K562 (cell line): ENCODE results near the gene SNX3.

Experiments used
- BDP1 ChIP-seq: IDR thresholded peaks from 3 replicates; pipeline ENCODE4 v1.6.1; 2011; ENCODE audit not compliant: insufficient read length, insufficient read depth
- GABPA ChIP-seq: fragments of 200-800 bp; sonication (Bioruptor generic); conservative IDR thresholded peaks from 2 replicates; pipeline ENCODE4 v1.6.1; 2016; ENCODE audit warnings: low read depth, missing genetic modification characterization, missing compliant biosample characterization
- JUNB ChIP-seq: fragments of 450-650 bp; formaldehyde crosslinking; conservative IDR thresholded peaks from 2 replicates; pipeline ENCODE4 v1.4.0; 2020; ENCODE audit warnings: mild to moderate bottlenecking
- JUND ChIP-seq, 2 experiments: IDR thresholded peaks; 2 replicates in 1 of 2; 3 replicates in 1 of 2; pipeline ENCODE4 v1.6.1; 2011; ENCODE audit warnings: borderline replicate concordance in 2 of 2, low read depth in 2 of 2, low read length in 2 of 2, improper control_type of control experiment in 1 of 2, missing biosample characterization in 1 of 2, missing genetic modification characterization in 1 of 2, missing genetic modification reagents in 1 of 2
- KDM5B ChIP-seq: fragments of 200-600 bp; sonication (generic); IDR thresholded peaks from 2 replicates; pipeline ENCODE4 v1.6.1; 2012; ENCODE audit warnings: low read depth, mild to moderate bottlenecking, moderate library complexity, low read length, control low read depth, inconsistent platforms; ENCODE audit not compliant: insufficient replicate concordance
- MYBL2 ChIP-seq, 2 experiments: fragments of 450-650 bp in 1 of 2; sonication (generic) in 1 of 2; formaldehyde crosslinking in 1 of 2; IDR thresholded peaks; 2 replicates each; pipeline versions ENCODE4 v1.6.1 to v1.8.1; 2017 to 2022; ENCODE audit warnings: borderline replicate concordance in 1 of 2, inconsistent platforms in 1 of 2, low read depth in 1 of 2, mild to moderate bottlenecking in 1 of 2, missing genetic modification reagents in 1 of 2, moderate library complexity in 1 of 2
- SPI1 ChIP-seq: IDR thresholded peaks from 2 replicates; pipeline ENCODE4 v1.6.1; 2011; ENCODE audit warnings: low read depth, low read length, control low read depth, borderline replicate concordance
- ZNF143 ChIP-seq: sonication (generic); formaldehyde crosslinking; IDR thresholded peaks from 2 replicates; pipeline ENCODE4 v1.9.0; 2022; ENCODE audit warnings: mild to moderate bottlenecking, missing genetic modification reagents
- ZNF274 ChIP-seq: IDR thresholded peaks from 2 replicates; pipeline ENCODE4 v1.6.1; 2011; ENCODE audit warnings: low read depth, mild to moderate bottlenecking, low read length, moderate library complexity, borderline replicate concordance
- ZNF699 ChIP-seq: fragments of 250-450 bp; sonication (Bioruptor Pico); IDR thresholded peaks from 2 replicates; pipeline ENCODE4 v1.8.0; 2021; ENCODE audit warnings: mild to moderate bottlenecking, moderate library complexity; ENCODE audit not compliant: insufficient replicate concordance
- TF ChIP-seq, protein P1 (sequence below): sonication (generic); formaldehyde crosslinking; IDR thresholded peaks from 2 replicates; pipeline ENCODE4 v1.9.0; 2022; ENCODE audit warnings: mild to moderate bottlenecking, missing genetic modification reagents
- TF ChIP-seq, protein P2 (sequence below): fragments of 250-450 bp; sonication (Bioruptor Pico); IDR thresholded peaks from 2 replicates; pipeline ENCODE4 v1.5.0; 2020; ENCODE audit warnings: mild to moderate bottlenecking, borderline replicate concordance
- TF ChIP-seq, protein P3 (sequence below), 3 experiments: IDR thresholded peaks in 2 of 3; conservative IDR thresholded peaks in 1 of 3; 2 replicates each; pipeline ENCODE4 v1.5.1; 2011 to 2012; ENCODE audit warnings: low read length in 3 of 3, mild to moderate bottlenecking in 3 of 3, control low read depth in 2 of 3, improper control_type of control experiment in 1 of 3, inconsistent platforms in 1 of 3, low read depth in 1 of 3, mixed read lengths in 1 of 3, moderate library complexity in 1 of 3; ENCODE audit not compliant: insufficient read depth in 2 of 3
- TF ChIP-seq, protein P4 (sequence below): sonication (generic); formaldehyde crosslinking; IDR thresholded peaks from 2 replicates; pipeline ENCODE4 v1.8.1; 2022; ENCODE audit warnings: missing genetic modification reagents

DNA sequence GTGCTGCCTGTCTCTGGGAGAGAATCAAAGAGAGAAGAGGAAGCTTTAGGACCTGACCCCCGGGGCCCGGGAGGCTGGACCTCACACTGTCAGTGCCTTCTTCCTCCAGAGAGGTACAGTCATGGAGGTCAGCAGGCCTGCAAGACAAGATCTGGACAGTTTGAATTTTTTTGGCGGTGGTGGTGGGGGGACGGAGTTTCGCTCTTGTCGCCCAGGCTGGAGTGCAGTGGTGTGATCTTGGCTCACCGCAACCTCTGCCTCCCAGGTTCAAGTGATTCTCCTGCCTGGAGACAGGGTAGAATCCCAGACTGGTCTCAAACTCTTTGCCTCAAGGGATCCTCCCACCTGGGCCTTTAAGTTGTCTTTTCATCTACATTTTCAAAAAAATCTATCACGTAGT lies 60.7 kb downstream of the SNX3 start:
- TF ChIP-seq KDM5B: no peak
- no peak for TF ChIP-seq ZNF274
- TF ChIP-seq JUNB (CRISPR knock-in tag): no peak
- no peak for TF ChIP-seq BDP1
- TF ChIP-seq, protein P1, sequence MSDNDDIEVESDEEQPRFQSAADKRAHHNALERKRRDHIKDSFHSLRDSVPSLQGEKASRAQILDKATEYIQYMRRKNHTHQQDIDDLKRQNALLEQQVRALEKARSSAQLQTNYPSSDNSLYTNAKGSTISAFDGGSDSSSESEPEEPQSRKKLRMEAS (CRISPR knock-in tag): no peak
- no peak for TF ChIP-seq JUND (IDR thresholded peaks at IDR 0.05; ENCODE audit: borderline replicate concordance, low read depth, low read length)
- TF ChIP-seq JUND (tag; IDR thresholded peaks at IDR 0.05; ENCODE audit: borderline replicate concordance, low read depth, low read length): no peak
- TF ChIP-seq MYBL2 (IDR thresholded peaks at IDR 0.05; ENCODE audit: low read depth): no peak
- TF ChIP-seq MYBL2 (CRISPR knock-in tag; IDR thresholded peaks at IDR 0.05; ENCODE audit: borderline replicate concordance): no peak
- TF ChIP-seq GABPA (tag): no peak
- TF ChIP-seq, protein P2, sequence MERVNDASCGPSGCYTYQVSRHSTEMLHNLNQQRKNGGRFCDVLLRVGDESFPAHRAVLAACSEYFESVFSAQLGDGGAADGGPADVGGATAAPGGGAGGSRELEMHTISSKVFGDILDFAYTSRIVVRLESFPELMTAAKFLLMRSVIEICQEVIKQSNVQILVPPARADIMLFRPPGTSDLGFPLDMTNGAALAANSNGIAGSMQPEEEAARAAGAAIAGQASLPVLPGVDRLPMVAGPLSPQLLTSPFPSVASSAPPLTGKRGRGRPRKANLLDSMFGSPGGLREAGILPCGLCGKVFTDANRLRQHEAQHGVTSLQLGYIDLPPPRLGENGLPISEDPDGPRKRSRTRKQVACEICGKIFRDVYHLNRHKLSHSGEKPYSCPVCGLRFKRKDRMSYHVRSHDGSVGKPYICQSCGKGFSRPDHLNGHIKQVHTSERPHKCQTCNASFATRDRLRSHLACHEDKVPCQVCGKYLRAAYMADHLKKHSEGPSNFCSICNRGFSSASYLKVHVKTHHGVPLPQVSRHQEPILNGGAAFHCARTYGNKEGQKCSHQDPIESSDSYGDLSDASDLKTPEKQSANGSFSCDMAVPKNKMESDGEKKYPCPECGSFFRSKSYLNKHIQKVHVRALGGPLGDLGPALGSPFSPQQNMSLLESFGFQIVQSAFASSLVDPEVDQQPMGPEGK: no peak
- TF ChIP-seq, protein P3, sequence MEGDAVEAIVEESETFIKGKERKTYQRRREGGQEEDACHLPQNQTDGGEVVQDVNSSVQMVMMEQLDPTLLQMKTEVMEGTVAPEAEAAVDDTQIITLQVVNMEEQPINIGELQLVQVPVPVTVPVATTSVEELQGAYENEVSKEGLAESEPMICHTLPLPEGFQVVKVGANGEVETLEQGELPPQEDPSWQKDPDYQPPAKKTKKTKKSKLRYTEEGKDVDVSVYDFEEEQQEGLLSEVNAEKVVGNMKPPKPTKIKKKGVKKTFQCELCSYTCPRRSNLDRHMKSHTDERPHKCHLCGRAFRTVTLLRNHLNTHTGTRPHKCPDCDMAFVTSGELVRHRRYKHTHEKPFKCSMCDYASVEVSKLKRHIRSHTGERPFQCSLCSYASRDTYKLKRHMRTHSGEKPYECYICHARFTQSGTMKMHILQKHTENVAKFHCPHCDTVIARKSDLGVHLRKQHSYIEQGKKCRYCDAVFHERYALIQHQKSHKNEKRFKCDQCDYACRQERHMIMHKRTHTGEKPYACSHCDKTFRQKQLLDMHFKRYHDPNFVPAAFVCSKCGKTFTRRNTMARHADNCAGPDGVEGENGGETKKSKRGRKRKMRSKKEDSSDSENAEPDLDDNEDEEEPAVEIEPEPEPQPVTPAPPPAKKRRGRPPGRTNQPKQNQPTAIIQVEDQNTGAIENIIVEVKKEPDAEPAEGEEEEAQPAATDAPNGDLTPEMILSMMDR (IDR thresholded peaks at IDR 0.05 in 2 of 3, conservative IDR thresholded peaks at IDR 0.05 in 1 of 3; ENCODE audit: insufficient read depth in 2 of 3, low read depth in 1 of 3, low read length in 3 of 3): no peak
- TF ChIP-seq, protein P4, sequence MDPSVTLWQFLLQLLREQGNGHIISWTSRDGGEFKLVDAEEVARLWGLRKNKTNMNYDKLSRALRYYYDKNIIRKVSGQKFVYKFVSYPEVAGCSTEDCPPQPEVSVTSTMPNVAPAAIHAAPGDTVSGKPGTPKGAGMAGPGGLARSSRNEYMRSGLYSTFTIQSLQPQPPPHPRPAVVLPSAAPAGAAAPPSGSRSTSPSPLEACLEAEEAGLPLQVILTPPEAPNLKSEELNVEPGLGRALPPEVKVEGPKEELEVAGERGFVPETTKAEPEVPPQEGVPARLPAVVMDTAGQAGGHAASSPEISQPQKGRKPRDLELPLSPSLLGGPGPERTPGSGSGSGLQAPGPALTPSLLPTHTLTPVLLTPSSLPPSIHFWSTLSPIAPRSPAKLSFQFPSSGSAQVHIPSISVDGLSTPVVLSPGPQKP (CRISPR knock-in tag): no peak
- TF ChIP-seq ZNF699: no peak
- TF ChIP-seq ZNF143 (CRISPR knock-in tag): no peak
- TF ChIP-seq SPI1: no peak
